ENCODE results near the gene PLCL1.

DNA sequence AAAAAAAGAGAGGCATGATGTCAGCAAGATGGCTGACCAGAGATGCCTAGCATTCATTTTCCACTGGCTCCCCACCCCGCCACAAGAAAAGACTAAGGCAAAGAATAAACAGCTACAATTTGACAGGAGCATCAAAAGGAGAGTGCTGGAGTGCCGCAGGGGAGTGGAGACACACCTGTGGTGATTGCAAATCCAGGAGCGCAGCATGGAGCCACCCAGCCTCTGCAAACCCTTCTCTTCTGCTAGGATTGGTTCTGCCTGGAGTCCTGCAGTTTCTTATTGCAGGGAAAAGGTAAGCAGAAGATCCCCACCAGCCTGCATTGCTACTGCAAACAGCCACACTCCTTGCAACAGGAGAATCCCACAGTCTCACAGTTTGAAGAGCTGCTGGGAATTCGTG, 45.4 kb upstream of the PLCL1 start:
- TF ChIP-seq EZH2 (IDR thresholded peaks at IDR 0.05; ENCODE audit: insufficient read depth, poor library complexity, severe bottlenecking) (no peak), EZH2phosphoT487 (IDR thresholded peaks at IDR 0.05; ENCODE audit: insufficient read depth, low read depth) (no peak)

Data from GM23248 (cell line).